ENCODE measurements around the gene SYNE4. TPM values are rescaled to one million over a fixed set of nuclear protein-coding genes. Genes with fewer than 3 reads are reported as not detected.

Gene SYNE4
- total and polyA plus RNA-seq, 2 donors (not counting 3 experiments of a cell fraction or from before 2014, with no cell fraction given), result 0.46 to 0.62 TPM

DNA sequence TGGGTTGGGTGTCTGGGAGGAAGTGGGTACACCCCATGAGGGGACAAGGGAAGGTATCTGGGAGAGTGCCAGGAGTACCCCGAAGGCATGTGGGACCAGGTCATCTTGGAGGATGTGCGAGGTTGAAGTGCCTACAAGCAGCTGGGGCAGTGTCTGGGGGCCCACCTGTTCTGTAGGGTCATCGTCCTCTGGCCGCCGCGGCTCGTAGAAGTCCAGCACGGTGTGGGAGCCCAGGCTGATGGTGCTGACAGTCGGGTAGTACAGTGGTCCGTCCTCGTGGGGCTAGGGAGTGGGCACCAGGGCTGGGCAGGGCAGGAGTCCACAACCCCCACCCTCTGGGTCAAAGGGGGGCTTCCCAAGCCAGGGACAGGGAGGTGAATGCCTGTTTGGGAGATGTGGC, 1.8 kb upstream of the SYNE4 start:
- TF ChIP-seq, protein P1, sequence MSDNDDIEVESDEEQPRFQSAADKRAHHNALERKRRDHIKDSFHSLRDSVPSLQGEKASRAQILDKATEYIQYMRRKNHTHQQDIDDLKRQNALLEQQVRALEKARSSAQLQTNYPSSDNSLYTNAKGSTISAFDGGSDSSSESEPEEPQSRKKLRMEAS (IDR thresholded peaks at IDR 0.05; ENCODE audit: insufficient read depth, insufficient read length), result no peak
- TF ChIP-seq EZH2 (IDR thresholded peaks at IDR 0.05; ENCODE audit: borderline replicate concordance, low read depth, low read length, severe bottlenecking) (no peak), MYC (IDR thresholded peaks at IDR 0.05; ENCODE audit: low read depth, low read length) (no peak), POLR2AphosphoS5 (IDR thresholded peaks at IDR 0.05; ENCODE audit: insufficient read depth, low read depth, low read length) (no peak), GATA2 (IDR thresholded peaks at IDR 0.05; ENCODE audit: insufficient read depth, insufficient read length, low read depth, low read length) (no peak), POLR2A (IDR thresholded peaks at IDR 0.05; ENCODE audit: low read depth, low read length) (no peak), FOS (IDR thresholded peaks at IDR 0.05; ENCODE audit: borderline replicate concordance, insufficient read depth, low read length) (no peak), JUN (IDR thresholded peaks at IDR 0.05; ENCODE audit: borderline replicate concordance, insufficient read depth, insufficient read length, low read depth) (no peak)
- TF ChIP-seq, protein P2, sequence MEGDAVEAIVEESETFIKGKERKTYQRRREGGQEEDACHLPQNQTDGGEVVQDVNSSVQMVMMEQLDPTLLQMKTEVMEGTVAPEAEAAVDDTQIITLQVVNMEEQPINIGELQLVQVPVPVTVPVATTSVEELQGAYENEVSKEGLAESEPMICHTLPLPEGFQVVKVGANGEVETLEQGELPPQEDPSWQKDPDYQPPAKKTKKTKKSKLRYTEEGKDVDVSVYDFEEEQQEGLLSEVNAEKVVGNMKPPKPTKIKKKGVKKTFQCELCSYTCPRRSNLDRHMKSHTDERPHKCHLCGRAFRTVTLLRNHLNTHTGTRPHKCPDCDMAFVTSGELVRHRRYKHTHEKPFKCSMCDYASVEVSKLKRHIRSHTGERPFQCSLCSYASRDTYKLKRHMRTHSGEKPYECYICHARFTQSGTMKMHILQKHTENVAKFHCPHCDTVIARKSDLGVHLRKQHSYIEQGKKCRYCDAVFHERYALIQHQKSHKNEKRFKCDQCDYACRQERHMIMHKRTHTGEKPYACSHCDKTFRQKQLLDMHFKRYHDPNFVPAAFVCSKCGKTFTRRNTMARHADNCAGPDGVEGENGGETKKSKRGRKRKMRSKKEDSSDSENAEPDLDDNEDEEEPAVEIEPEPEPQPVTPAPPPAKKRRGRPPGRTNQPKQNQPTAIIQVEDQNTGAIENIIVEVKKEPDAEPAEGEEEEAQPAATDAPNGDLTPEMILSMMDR (IDR thresholded peaks at IDR 0.05; ENCODE audit: extremely low read depth in 1 of 2, insufficient read depth in 1 of 2, low read depth in 1 of 2, low read length in 2 of 2), result no peak
- no peaks in the 10 kb centered on the region for H3K9me1 ChIP-seq (replicated peaks; ENCODE audit: control insufficient read depth, extremely low read depth, insufficient read depth, low read length)
- BruUV-seq (replicated peaks), result no TSS peak
- H4K20me1 ChIP-seq (replicated peaks; ENCODE audit: control insufficient read depth, extremely low read depth, insufficient read depth, low read length), result no peaks in the 10 kb centered on the region
- no peak overlapping the region for H3K27ac ChIP-seq (ENCODE audit: insufficient read depth, low read depth, low read length)
- dilution Hi-C loops (cut with MboI; ENCODE audit: extremely low pct_ligation_motif_present, low sequenced_read_pairs) (no loop called here), intact Hi-C loops (cut with micrococcal nuclease) (no loop called here)
- H3K4me3 ChIP-seq (replicated peaks in 1 of 3; ENCODE audit: insufficient read depth in 1 of 3, low read depth in 1 of 3, low read length in 3 of 3), result no peak overlapping the region
- no peaks in the 10 kb centered on the region for H3K9me3 ChIP-seq (replicated peaks; ENCODE audit: control insufficient read depth, insufficient read depth, low read length)
- no peak overlapping the region for H3K4me2 ChIP-seq (ENCODE audit: insufficient read depth, low read length)
- DNase-seq (ENCODE audit: low read depth, low spot score) (no peak), FAIRE-seq (no peak)
- H2AFZ ChIP-seq (ENCODE audit: low read depth, low read length), result no peak overlapping the region
- no peaks in the 10 kb centered on the region for H3K36me3 ChIP-seq (ENCODE audit: control insufficient read depth in 2 of 2, extremely low read depth in 1 of 2, insufficient read depth in 2 of 2, low read length in 2 of 2)
- ChIA-PET POLR2A (no interaction called here), CTCF (interaction anchor here (2.0 kb wide), 1 partner anchor 118 kb away, joined by 4 read pairs; no protein-coding TSS in a partner anchor)
- peaks cover 14% of the 10 kb centered on the region for H3K4me1 ChIP-seq (ENCODE audit: control insufficient read depth, extremely low read depth, insufficient read depth, low read length)
- H3K27me3 ChIP-seq (ENCODE audit: control insufficient read depth in 2 of 2, insufficient read depth in 2 of 2, low read length in 2 of 2), result no peaks in the 10 kb centered on the region
- no peak overlapping the region for H3K9ac ChIP-seq (replicated peaks; ENCODE audit: extremely low read depth, insufficient read depth, low read length)
- H3K79me2 ChIP-seq (ENCODE audit: control insufficient read depth, insufficient read depth, low read length), result no peaks in the 10 kb centered on the region

Data from endothelial cell of umbilical vein (primary cell).